GM23248 (cell line): ENCODE measurements around the gene XKR3. TPM values are rescaled to one million over a fixed set of nuclear protein-coding genes. Genes with fewer than 3 reads are reported as not detected.

Experiments
- DNase-seq: peaks from one replicate; pipeline ENCODE4 v3.0.0-alpha.2; 2015
- H2AFZ ChIP-seq: fragments of 200-600 bp; sonication (generic); 2 replicates; pipeline ENCODE4 v1.6.1; 2016; ENCODE audit warnings: antibody characterized with exemption
- H3F3A ChIP-seq: fragments of 200-600 bp; sonication (generic); 2 replicates; pipeline ENCODE4 v1.6.1; 2016; ENCODE audit warnings: mild to moderate bottlenecking, antibody characterized with exemption, mixed run types; ENCODE audit not compliant: insufficient read depth
- H3K27ac ChIP-seq: fragments of 200-600 bp; sonication (generic); 2 replicates; pipeline ENCODE4 v1.5.1; 2016; ENCODE audit warnings: mild to moderate bottlenecking
- H3K27me3 ChIP-seq: fragments of 200-600 bp; sonication (generic); replicated peaks from 2 replicates; pipeline ENCODE4 v1.6.1; 2016; ENCODE audit warnings: mild to moderate bottlenecking; ENCODE audit not compliant: insufficient read depth
- H3K36me3 ChIP-seq: fragments of 200-600 bp; sonication (generic); 2 replicates; pipeline ENCODE4 v1.6.1; 2016; ENCODE audit warnings: low read depth, mild to moderate bottlenecking
- H3K4me1 ChIP-seq: fragments of 200-600 bp; sonication (generic); 2 replicates; pipeline ENCODE4 v1.6.1; 2016; ENCODE audit warnings: mild to moderate bottlenecking; ENCODE audit not compliant: insufficient read depth
- H3K4me2 ChIP-seq: fragments of 200-600 bp; sonication (generic); one replicate; pipeline ENCODE4 v1.6.1; 2016; ENCODE audit warnings: mild to moderate bottlenecking; ENCODE audit not compliant: unreplicated experiment
- H3K4me3 ChIP-seq: fragments of 200-600 bp; sonication (generic); 2 replicates; pipeline ENCODE4 v1.5.1; 2016; ENCODE audit warnings: mild to moderate bottlenecking
- H3K79me2 ChIP-seq: fragments of 200-600 bp; sonication (generic); 2 replicates; pipeline ENCODE4 v1.6.1; 2016; ENCODE audit warnings: mild to moderate bottlenecking; ENCODE audit not compliant: insufficient read depth
- H3K9ac ChIP-seq: fragments of 200-600 bp; sonication (generic); 2 replicates; pipeline ENCODE4 v1.6.1; 2016; ENCODE audit warnings: mild to moderate bottlenecking
- H3K9me2 ChIP-seq: fragments of 200-600 bp; sonication (generic); 2 replicates; pipeline ENCODE4 v1.6.1; 2016; ENCODE audit warnings: mixed run types, mild to moderate bottlenecking, moderate library complexity; ENCODE audit not compliant: insufficient read depth
- H3K9me3 ChIP-seq: fragments of 200-600 bp; sonication (generic); one replicate; pipeline ENCODE4 v1.6.1; 2017; ENCODE audit warnings: low read depth
- H4K20me1 ChIP-seq: fragments of 200-600 bp; sonication (generic); 2 replicates; pipeline ENCODE4 v1.6.0; 2016; ENCODE audit not compliant: insufficient read depth
- EZH2 ChIP-seq: fragments of 200-600 bp; sonication (generic); IDR thresholded peaks from 2 replicates; pipeline ENCODE4 v1.6.1; 2018; ENCODE audit warnings: antibody characterized with exemption, mild to moderate bottlenecking; ENCODE audit not compliant: insufficient read depth, poor library complexity, severe bottlenecking
- EZH2phosphoT487 ChIP-seq: fragments of 200-600 bp; sonication (generic); IDR thresholded peaks from 2 replicates; pipeline ENCODE4 v1.6.1; 2018; ENCODE audit warnings: antibody characterized with exemption, moderate library complexity, mild to moderate bottlenecking, low read depth; ENCODE audit not compliant: insufficient read depth
- WGBS, 2 experiments: methylation state at CpG; one replicate each; pipeline ENCODE4 v1.1.6; 2015 to 2017; ENCODE audit warnings: low lambda C conversion rate in 2 of 2, low coverage in 1 of 2; ENCODE audit errors: missing lambda C conversion rate in 2 of 2; 5-methylcytosine and 5-hydroxymethylcytosine counted together
- in situ Hi-C: fragments of 300-500 bp; cut with MboI; formaldehyde crosslinking; loops from 2 replicates; pipeline ENCODE4 v1.15.0; 2020
- polyA plus RNA-seq: library from polyadenylated mRNA; unstranded; fragments of >200 nt; fragmentation: Nextera tagmentation; extraction: Ambion mirVana; gene quantifications from 2 replicates; pipeline ENCODE4 v1.2.1, GENCODE V29; 2016
- total RNA-seq: library from RNA; depleted of rRNA; stranded (reverse); fragments of >200 nt; shearing (Covaris generic); gene quantifications from 2 replicates; pipeline ENCODE4 v1.2.3, GENCODE V29; 2014

The XKR3 gene
- total and polyA plus RNA-seq, 2 experiments from 2014 or later, result not detected

DNA sequence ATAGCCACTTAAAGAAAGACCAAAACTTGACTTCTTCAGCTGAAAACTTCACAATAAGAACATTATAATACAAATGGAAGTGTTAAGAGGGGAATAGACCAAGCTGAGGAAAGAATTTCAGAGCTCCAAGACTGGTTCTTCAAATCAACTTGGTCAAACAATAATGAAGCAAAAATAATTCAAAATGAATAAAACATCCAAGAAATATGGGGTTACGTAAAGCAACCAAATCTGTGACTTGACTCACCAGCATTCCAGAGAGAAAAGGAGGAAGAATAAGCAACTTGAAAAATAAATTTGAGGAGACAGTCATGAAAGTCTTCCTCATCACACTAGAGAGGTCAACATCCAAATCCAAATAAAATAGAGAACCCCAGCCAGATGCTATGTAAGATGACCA, 31.4 kb downstream of the XKR3 start:
- Histone ChIP-seq H3F3A (no peaks in the 10 kb centered on the region), H3K4me1 (no peaks in the 10 kb centered on the region; the same call in 1 of the 2 replicates), H4K20me1 (no peaks in the 10 kb centered on the region), H3K27me3 (no peaks in the 10 kb centered on the region), H3K27ac (no peak overlapping the region), H3K4me2 (no peak overlapping the region), H3K9ac (no peak overlapping the region), H3K4me3 (no peak overlapping the region), H3K36me3 (no peaks in the 10 kb centered on the region), H3K79me2 (no peaks in the 10 kb centered on the region), H2AFZ (no peak overlapping the region), H3K9me2 (no peaks in the 10 kb centered on the region), H3K9me3 (no peaks in the 10 kb centered on the region)
- in situ Hi-C loops, result loop anchor here (25.0 kb wide), 1 partner anchor 93 kb away; no protein-coding TSS in a partner anchor
- TF ChIP-seq EZH2phosphoT487 (no peak), EZH2 (no peak)
- no peak for DNase-seq
- WGBS, 2 experiments, result 42 to 44% methylated on average over 1 of the region's 1 CpG

DNA sequence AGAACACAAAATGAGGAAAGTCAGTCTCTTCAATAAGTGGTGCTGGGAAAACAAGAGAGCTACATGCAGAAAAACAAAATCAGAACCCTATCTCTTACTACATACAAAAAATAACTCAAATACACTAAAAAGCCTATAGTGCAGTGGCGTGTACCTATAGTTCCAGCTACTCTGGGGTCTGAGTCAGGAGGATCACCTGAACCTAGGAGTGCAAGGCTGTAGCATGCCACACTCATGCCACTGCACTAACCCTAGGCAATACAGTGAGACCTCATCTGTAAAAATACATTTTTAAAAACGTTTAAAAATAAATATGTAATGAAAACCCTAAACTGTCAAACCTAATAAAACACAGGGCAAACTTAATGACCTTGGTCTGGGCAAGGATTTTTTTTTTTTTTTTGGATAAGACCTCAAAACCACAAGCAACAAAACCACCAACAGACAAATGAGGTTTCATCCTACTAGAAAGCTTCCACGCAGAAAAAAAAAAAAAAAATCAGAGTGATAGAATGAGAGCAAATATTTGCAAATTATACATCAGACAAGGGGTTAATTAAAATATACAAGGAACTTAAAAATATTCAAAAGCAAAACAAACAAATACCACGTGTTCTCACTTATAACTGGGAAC, 35.2 kb downstream of the XKR3 start:
- no peak overlapping the region for H3K27ac ChIP-seq
- in situ Hi-C loops, result loop anchor here (25.0 kb wide), 1 partner anchor 97 kb away; no protein-coding TSS in a partner anchor
- no peaks in the 10 kb centered on the region for H3K9me2 ChIP-seq
- no peak overlapping the region for H3K9ac ChIP-seq
- H3K79me2 ChIP-seq, result no peaks in the 10 kb centered on the region
- H3K4me3 ChIP-seq, result no peak overlapping the region
- no peaks in the 10 kb centered on the region; the same call in 1 of the 2 replicates for H3K4me1 ChIP-seq
- H4K20me1 ChIP-seq, result no peaks in the 10 kb centered on the region
- DNase-seq, result no peak
- H3K4me2 ChIP-seq, result no peak overlapping the region
- no peak for TF ChIP-seq EZH2
- TF ChIP-seq EZH2phosphoT487, result no peak
- no peak overlapping the region for H2AFZ ChIP-seq
- no peaks in the 10 kb centered on the region for H3K27me3 ChIP-seq
- H3K36me3 ChIP-seq, result no peaks in the 10 kb centered on the region
- no peaks in the 10 kb centered on the region for H3K9me3 ChIP-seq
- no peaks in the 10 kb centered on the region for H3F3A ChIP-seq
- 31 to 37% methylated on average over 4 of the region's 4 CpGs for WGBS, 2 experiments

DNA sequence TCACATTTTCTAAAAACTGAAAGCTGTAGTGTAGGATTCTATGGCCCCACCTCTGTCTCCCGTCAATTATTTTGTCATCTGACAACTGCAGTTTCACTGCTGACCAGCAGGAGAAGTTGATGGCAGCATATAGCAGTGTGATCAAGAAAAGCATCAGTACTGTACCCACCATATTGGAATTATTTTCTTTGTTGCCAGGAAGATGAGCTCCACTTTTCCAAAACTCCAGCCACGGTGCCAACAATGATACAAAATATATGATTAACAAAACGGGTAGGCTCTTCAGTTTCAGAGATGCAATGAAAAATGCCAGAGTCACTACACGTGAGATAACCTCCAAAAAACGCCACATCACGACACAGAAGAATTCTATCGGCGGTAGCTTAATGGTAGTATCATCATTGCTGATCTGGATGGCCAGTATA, 41.3 kb downstream of the XKR3 start:
- no peak overlapping the region for H3K4me3 ChIP-seq
- H3K9me3 ChIP-seq, result no peaks in the 10 kb centered on the region
- H3K9me2 ChIP-seq, result no peaks in the 10 kb centered on the region
- H4K20me1 ChIP-seq, result no peaks in the 10 kb centered on the region
- in situ Hi-C loops, result loop anchor here (25.0 kb wide), 1 partner anchor 103 kb away; no protein-coding TSS in a partner anchor
- DNase-seq, result peak; percentile 27
- no peaks in the 10 kb centered on the region; the same call in 1 of the 2 replicates for H3K27me3 ChIP-seq
- H3K36me3 ChIP-seq, result no peaks in the 10 kb centered on the region
- TF ChIP-seq EZH2phosphoT487 (no peak), EZH2 (no peak)
- H3K4me1 ChIP-seq, result no peaks in the 10 kb centered on the region
- no peak overlapping the region for H2AFZ ChIP-seq
- no peak overlapping the region for H3K4me2 ChIP-seq
- WGBS, 2 experiments, result 51 to 56% methylated on average over 8 of the region's 8 CpGs
- H3F3A ChIP-seq, result no peaks in the 10 kb centered on the region
- H3K9ac ChIP-seq, result no peak overlapping the region
- no peak overlapping the region for H3K27ac ChIP-seq
- no peaks in the 10 kb centered on the region for H3K79me2 ChIP-seq

GRCh38 chr22:16783453-16783852, 41.8 kb downstream of the XKR3 start:
- in situ Hi-C loops, result loop anchor here (25.0 kb wide), 1 partner anchor 104 kb away; no protein-coding TSS in a partner anchor
- no peaks in the 10 kb centered on the region for H3K79me2 ChIP-seq
- no peaks in the 10 kb centered on the region for H3K9me3 ChIP-seq

More at GRCh38 chr22:16783453-16783852, 41.8 kb downstream of the XKR3 start:
- DNase-seq, result no peak
- Histone ChIP-seq H3K9me2 (no peaks in the 10 kb centered on the region), H3K4me2 (no peak overlapping the region), H3F3A (no peaks in the 10 kb centered on the region), H3K36me3 (no peaks in the 10 kb centered on the region), H4K20me1 (no peaks in the 10 kb centered on the region), H3K4me1 (no peaks in the 10 kb centered on the region), H3K4me3 (no peak overlapping the region), H3K9ac (no peak overlapping the region), H3K27ac (no peak overlapping the region), H3K27me3 (no peaks in the 10 kb centered on the region; the same call in 1 of the 2 replicates), H2AFZ (no peak overlapping the region)
- WGBS, 2 experiments, result 44 to 48% methylated on average over 4 of the region's 4 CpGs
- TF ChIP-seq EZH2 (no peak), EZH2phosphoT487 (no peak)
